Measurements from ENCODE around the gene LRRN1.
"Not testable (repeated sequence)": the region's sequence is repeated elsewhere in the genome, so short reads cannot be mapped to it uniquely, and the experiment has no call there.

LRRN1 gene

GRCh38 chr3:3842356-3842755, 43.1 kb downstream of the LRRN1 start:
- Mint-ChIP-seq H3K9me3 (peaks cover 24 to 26% of the 10 kb centered on the region in 2 donors), H3K4me1 (peaks cover 2% of the 10 kb centered on the region), H3K27me3 (no peaks in the 10 kb centered on the region), H3K4me3 (no peak overlapping the region), H3K27ac (no peak overlapping the region)
- no peak for DNase-seq
- no peak for ATAC-seq

GRCh38 chr3:3847994-3848922, 49.0 kb downstream of the LRRN1 start:
- H3K27me3 Mint-ChIP-seq = no peaks in the 10 kb centered on the region
- no peaks in the 10 kb centered on the region for H3K9me3 Mint-ChIP-seq
- no peaks in the 10 kb centered on the region for H3K4me1 Mint-ChIP-seq
- DNase-seq (no peak), ATAC-seq (no peak)
- H3K4me3 Mint-ChIP-seq = no peak overlapping the region
- no peak overlapping the region for H3K27ac Mint-ChIP-seq

GRCh38 chr3:3848923-3849275, 49.7 kb downstream of the LRRN1 start:
- Mint-ChIP-seq H3K27me3 (no peaks in the 10 kb centered on the region), H3K4me1 (no peaks in the 10 kb centered on the region), H3K27ac (no peak overlapping the region), H3K9me3 (no peaks in the 10 kb centered on the region), H3K4me3 (no peak overlapping the region)
- ATAC-seq (no peak), DNase-seq (no peak)

DNA sequence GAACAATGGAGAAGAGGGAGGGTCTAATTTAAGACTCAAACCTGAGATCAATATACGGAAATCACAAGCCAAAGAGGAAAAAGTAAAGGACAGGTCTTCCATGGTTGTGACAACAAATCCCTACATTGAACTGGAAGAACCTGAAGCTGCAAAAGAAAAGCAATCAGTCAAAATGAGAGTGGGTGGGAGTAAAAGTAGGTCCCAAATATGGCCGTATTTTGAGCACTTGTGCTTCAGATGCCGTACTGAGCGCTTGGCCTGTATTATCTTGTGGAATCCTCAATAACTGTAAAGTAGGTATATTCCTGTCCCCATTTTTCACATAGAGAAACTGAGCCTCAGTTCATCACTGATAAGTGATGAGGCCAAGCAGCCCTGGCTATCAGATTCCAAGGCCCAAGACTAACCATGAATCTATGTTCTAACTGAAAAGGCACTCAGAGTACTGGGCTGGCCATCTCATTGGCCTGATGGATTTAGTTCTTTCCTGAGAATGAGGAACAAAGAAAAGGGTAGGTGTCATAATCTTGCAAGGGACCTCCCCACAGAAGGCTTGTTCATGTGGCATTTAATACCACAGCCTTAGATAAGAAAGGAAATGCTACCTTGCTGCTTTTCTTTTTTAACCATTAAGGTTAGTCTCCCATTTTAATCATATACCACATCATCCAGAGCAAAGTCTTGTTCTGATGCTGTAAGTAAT, 52.5 kb downstream of the LRRN1 start:
- H3K9me3 Mint-ChIP-seq = no peaks in the 10 kb centered on the region
- DNase-seq = no peak

GRCh38 chr3:3853544-3853943, 54.3 kb downstream of the LRRN1 start:
- H3K9me3 Mint-ChIP-seq = no peaks in the 10 kb centered on the region
- H3K4me1 Mint-ChIP-seq = no peaks in the 10 kb centered on the region
- H3K4me3 Mint-ChIP-seq = no peak overlapping the region
- no peak for DNase-seq
- no peak for ATAC-seq
- H3K27ac Mint-ChIP-seq = no peak overlapping the region
- H3K27me3 Mint-ChIP-seq = no peaks in the 10 kb centered on the region

More for the DNA sequence above, 52.5 kb downstream of the LRRN1 start:
- Mint-ChIP-seq H3K4me1 (no peaks in the 10 kb centered on the region), H3K27ac (no peak overlapping the region), H3K4me3 (no peak overlapping the region), H3K27me3 (no peaks in the 10 kb centered on the region)
- ATAC-seq = peak; percentile 31

DNA sequence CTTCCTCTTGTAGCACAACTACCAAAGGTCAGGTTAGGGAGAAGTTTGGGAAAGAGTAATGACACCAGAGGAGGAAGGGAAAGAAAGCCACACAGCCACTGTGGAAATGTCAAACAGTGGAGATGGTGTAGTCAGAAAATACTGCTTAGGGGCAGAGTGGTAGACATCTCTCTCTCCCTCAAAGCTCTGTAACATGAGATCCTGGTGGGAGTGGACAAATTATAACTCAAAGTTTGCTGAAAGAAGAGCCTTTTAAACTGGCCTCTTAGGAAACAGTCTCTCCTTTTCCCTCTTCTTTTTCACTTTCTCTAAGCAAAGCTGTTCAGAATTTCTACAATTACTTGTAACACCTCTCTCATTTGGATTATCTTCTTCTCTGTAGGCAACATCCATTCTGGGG, 55.8 kb downstream of the LRRN1 start:
- peak overlapping the region in 1 of 2 donors; percentile 30 for H3K27ac Mint-ChIP-seq
- no peak overlapping the region for H3K4me3 Mint-ChIP-seq
- DNase-seq (no peak), ATAC-seq (no peak)
- no peaks in the 10 kb centered on the region for H3K9me3 Mint-ChIP-seq
- no peaks in the 10 kb centered on the region for H3K4me1 Mint-ChIP-seq
- no peaks in the 10 kb centered on the region for H3K27me3 Mint-ChIP-seq

DNA sequence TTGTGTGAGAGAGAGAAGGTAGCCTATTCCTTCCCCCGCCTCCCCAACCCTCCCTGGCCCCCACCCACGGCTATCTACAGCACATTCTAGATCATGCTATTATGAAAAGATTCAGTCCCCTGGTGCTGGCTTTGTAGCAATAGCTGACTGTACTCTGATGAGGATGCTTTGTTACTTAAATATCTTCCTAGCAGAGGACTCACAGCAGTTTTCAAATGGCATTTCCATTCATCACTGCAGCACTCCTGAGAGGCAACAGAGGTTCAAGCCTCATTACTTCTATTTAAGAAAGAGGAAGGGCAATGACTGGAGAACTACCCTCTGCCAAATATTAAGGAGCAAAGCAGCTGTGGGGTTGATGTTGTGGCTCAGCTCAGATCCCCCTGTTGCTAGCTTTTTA, 61.0 kb downstream of the LRRN1 start:
- no peaks in the 10 kb centered on the region for H3K4me1 Mint-ChIP-seq
- no peak overlapping the region for H3K4me3 Mint-ChIP-seq
- no peak for DNase-seq
- H3K27me3 Mint-ChIP-seq = no peaks in the 10 kb centered on the region
- ATAC-seq = no peak
- H3K27ac Mint-ChIP-seq = no peak overlapping the region
- H3K9me3 Mint-ChIP-seq = peaks cover 5 to 13% of the 10 kb centered on the region in 2 donors

DNA sequence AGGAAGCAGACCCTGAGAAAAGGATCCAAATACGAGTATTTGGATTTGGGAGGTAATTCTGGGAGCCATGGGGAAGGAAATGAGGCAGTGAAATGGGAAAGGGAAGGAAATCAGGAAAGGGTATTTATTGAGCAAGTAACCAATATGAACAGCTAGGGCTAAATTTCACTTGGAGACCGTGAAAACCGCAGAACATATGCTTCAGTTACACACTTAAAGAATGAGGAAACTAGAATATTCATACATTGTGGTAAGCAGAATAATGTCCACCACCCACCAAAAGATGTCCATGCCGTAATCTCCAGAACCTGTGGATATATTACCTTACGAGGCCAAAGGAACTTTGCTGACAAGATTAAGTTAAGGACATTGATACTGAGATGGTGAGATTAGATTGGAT, 63.3 kb downstream of the LRRN1 start:
- peaks cover 19 to 27% of the 10 kb centered on the region in 2 donors for H3K9me3 Mint-ChIP-seq
- H3K27me3 Mint-ChIP-seq = no peaks in the 10 kb centered on the region
- no peak overlapping the region for H3K27ac Mint-ChIP-seq
- no peak for ATAC-seq
- no peaks in the 10 kb centered on the region for H3K4me1 Mint-ChIP-seq
- no peak for DNase-seq
- H3K4me3 Mint-ChIP-seq = no peak overlapping the region

- H3K27ac Mint-ChIP-seq = no peak overlapping the region
- no peak overlapping the region for H3K4me3 Mint-ChIP-seq
- ATAC-seq (no peak), DNase-seq (no peak)
- H3K9me3 Mint-ChIP-seq = no peaks in the 10 kb centered on the region
- no peaks in the 10 kb centered on the region for H3K27me3 Mint-ChIP-seq
- H3K4me1 Mint-ChIP-seq = no peaks in the 10 kb centered on the region
Measured at GRCh38 chr3:3875491-3875890, 76.3 kb downstream of the LRRN1 start.

DNA sequence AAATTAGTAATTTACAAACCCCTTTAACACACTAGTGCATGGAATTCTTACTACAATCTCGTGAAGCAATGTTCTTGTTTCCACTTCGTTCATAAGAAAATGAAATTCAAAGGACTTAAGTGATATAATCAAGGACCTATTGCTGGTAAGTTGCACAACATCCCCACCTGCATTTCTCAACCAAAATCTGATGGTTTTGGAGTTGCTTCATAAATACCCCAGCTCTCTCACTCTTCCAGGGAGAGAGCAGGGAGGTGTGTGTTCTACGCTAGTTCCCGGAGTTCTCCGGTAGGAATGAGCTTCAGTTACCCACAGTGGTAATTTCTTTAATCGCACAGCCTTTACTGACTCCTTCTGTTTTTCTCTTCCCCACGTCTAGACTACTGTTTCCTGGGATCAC, 81.8 kb downstream of the LRRN1 start:
- peaks cover 0 to 4% of the 10 kb centered on the region in 2 donors for H3K9me3 Mint-ChIP-seq
- no peaks in the 10 kb centered on the region for H3K4me1 Mint-ChIP-seq
- H3K4me3 Mint-ChIP-seq = no peak overlapping the region
- no peak overlapping the region for H3K27ac Mint-ChIP-seq
- ATAC-seq (no peak), DNase-seq (no peak)
- H3K27me3 Mint-ChIP-seq = no peaks in the 10 kb centered on the region

- H3K27me3 Mint-ChIP-seq = not testable (repeated sequence)
Measured at GRCh38 chr3:3887311-3887710, 88.1 kb downstream of the LRRN1 start.

GRCh38 chr3:3893590-3893989, 94.4 kb downstream of the LRRN1 start:
- DNase-seq (no peak), ATAC-seq (no peak)
- Mint-ChIP-seq H3K9me3 (peaks cover 8 to 24% of the 10 kb centered on the region in 2 donors), H3K4me3 (no peak overlapping the region), H3K4me1 (no peaks in the 10 kb centered on the region), H3K27me3 (no peaks in the 10 kb centered on the region), H3K27ac (no peak overlapping the region)

More at GRCh38 chr3:3887311-3887710, 88.1 kb downstream of the LRRN1 start:
- H3K9me3 Mint-ChIP-seq = peaks cover 19 to 49% of the 10 kb centered on the region in 2 donors
- not testable (repeated sequence) for DNase-seq, H3K4me1 Mint-ChIP-seq, H3K4me3 Mint-ChIP-seq, ATAC-seq, H3K27ac Mint-ChIP-seq

Measured in stimulated activated naive CD8-positive, alpha-beta T cell treated with anti-CD3 and anti-CD28 coated beads, Interleukin-15, amount 100 ng/mL, for 72 hours (primary cell).